HG03108 (cell line): ENCODE measurements around the gene MRTFA.
"Not testable (repeated sequence)": the region's sequence is repeated elsewhere in the genome, so short reads cannot be mapped to it uniquely, and the experiment has no call there.

Experiments used
- ATAC-seq: cut with Tn5 transposase; IDR thresholded peaks from one replicate; pipeline ENCODE4 v1.9.1; 2021; ENCODE audit warnings: moderate library complexity; ENCODE audit not compliant: unreplicated experiment

The MRTFA gene

GRCh38 chr22:40628354-40629042, 8.0 kb downstream of the MRTFA start:
- ATAC-seq: no peak

DNA sequence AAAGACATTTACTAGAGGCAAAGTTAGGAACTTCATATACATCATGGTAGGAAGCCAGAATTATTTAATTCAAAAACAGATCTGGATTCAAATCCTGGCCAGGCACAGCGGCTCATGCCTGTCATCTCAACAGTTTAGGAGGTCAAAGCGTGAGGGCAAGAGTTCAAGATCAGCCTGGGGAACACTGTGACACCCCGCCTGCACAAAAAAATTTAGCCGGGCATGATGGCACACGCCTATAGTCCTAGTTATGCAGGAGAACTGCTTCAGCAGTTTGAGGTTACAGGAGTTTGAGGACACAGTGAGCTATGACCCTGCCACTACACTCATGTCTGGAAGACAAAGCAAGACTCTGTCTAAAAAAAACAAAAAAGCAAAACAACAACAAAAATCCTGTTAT, 8.9 kb downstream of the MRTFA start:
- no peak for ATAC-seq

GRCh38 chr22:40626851-40627250, 9.7 kb downstream of the MRTFA start:
- ATAC-seq: no peak

DNA sequence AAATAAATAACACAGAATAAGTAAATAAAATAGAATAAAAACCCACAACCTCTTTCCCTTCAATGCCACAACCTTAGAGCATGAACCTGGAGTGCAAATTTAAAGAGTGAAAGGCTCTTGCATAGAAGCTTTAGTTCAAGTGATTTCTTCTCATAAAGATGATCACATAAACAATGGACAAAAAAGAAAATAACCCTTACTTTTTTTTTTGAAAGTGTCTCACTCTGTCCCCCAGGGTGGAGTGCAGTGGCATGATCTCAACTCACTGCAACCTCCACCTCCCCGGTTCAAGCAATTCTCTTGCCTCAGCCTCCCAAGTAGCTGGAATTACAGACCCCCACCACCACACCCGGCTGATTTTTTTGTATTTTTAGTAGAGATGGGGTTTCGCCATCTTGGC, 10.7 kb downstream of the MRTFA start:
- not testable (repeated sequence) for ATAC-seq

GRCh38 chr22:40625281-40625680, 11.2 kb downstream of the MRTFA start:
- not testable (repeated sequence) for ATAC-seq

DNA sequence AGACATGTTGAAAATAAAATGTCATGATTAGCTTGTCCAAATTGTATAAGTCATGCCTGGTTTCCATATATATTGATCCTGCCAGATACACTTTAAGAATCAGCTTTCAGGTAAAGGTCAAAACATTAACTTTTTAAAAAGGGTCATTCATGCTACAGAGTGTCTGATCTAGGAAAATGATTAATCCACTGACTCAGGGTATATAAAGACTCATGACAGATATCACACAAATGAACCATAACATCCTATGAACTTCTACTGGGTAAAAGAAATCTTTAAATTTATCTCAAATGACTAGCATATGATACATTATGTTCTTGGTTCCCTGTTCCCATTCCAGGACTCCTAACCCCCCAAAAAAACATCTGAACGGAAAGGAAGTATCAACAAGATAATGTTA, 11.7 kb downstream of the MRTFA start:
- ATAC-seq: no peak

DNA sequence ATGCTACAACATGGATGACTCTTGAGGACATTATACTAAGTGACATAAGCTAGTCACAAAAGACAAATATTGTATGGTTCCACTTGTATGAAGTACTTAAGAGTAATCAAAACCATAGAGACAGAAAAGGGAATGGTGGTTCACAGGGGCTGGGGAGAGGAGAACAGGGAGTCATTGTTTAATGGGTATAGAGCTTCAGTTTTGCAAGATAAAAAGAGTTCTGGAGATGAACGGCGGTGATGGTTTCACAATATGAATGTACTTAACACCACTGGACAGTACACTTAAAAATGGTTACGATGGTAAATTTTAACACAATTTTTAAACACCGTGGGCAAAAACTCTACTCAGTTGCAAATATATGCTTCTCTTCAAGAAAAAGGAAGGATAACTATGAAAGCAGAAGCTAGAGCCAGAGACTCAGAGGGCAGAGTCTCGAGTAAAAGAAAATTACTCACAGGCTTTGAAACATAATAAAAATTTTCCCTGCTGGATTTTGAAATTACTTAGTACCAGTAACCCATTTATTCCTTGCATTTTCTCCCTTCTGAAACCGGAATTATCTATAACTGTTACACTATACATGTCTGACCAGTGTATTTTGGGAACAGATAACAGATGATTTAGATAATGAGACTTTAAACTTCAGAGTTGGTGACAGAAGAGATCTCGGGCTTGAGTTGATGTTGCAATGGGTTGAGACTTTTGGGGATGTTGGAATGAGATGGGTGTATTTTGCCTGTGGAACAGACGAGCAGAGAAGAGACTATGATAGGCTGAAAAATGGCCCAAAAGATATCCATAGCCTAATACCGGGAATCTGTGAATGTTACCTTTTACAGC, 15.0 kb downstream of the MRTFA start:
- ATAC-seq: no peak

- ATAC-seq: no peak
These were observed 16.0 kb downstream of the MRTFA start for GRCh38 chr22:40620464-40621046.

GRCh38 chr22:40618400-40618799, 18.1 kb downstream of the MRTFA start:
- no peak for ATAC-seq

GRCh38 chr22:40616578-40616977, 19.9 kb downstream of the MRTFA start:
- no peak for ATAC-seq

GRCh38 chr22:40613067-40613466, 23.5 kb downstream of the MRTFA start:
- ATAC-seq: no peak

DNA sequence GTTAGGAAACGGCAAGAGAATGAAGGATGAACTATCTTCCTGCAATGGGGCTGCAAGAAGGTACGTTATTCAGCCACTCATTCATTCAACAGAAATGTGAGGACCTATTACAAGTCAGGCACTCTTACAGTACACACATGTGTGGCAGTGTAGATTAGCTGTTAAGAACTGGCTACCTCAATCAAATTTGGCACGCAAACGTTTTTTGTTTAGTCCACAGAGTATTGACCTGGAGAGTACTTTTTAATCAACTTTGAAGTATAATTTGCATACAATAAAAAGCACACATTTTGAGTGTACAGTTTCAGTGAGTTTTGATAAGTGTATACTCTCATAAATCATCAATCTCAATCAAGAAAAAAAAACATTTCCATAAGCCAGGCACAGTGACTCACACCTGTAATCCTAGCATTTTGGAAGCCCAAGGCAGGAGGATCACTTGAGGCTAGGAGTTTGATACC, 24.2 kb downstream of the MRTFA start:
- ATAC-seq: no peak

DNA sequence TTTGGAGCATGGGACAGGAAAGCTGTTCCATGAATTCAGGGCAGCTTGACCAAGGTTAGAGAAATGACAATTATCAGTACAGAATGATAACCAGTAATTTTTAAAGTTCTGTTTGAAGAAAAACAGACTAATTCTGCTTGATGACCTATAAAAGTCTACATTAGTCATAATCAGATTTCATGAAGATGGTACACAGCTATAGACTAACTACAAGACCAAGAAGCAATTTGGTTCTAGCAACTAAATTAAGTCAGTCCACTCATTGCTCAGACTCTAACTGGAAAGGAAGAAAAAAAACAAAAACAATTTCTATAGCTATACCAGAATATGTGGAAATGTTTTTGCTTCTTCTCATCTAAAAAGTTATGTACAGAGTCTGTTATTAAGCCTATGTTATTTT, 24.9 kb downstream of the MRTFA start:
- no peak for ATAC-seq

DNA sequence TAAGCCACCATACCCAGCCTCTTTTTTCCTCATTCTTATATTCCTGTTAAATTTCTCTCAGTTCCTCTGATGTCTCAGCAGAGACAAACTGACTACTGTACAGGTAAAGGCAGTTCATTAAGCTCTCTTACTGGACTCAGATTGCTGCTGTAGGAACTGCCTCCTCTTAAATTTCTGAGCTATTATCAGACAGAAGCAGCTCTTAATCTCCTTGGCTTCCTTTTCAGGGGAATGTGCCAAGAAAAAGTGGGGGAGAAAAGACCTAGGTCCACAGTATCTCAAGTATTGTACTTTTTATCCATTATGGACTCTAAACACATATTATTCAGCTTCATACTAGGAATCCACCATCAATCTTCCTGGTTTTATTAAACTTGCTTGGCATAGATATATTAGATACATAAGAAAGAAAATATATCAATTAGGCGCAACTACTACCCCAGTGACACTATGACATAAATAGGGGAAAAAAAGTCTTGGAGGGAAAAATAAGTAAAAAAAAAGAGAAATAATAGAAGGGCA, 26.1 kb downstream of the MRTFA start:
- no peak for ATAC-seq

- ATAC-seq: no peak
These were observed 27.3 kb downstream of the MRTFA start for GRCh38 chr22:40609216-40609615.

DNA sequence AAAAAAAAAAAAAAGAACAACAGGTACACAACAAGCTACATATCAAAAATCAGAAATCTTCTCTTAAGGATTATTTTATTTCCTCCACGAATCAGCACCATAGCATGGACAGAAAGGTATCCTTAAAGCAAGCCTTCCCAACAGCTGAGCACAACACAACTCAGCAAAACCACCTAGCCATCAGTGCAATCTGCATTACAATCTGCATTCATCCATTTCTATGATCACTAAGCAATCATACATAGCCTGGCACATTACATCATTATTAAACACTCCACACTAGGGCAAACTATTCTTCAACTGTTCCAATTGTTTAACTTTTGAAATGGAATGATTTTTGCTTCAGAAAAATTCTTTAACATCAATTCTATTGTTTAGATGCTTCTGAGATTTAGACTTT, 29.0 kb downstream of the MRTFA start:
- no peak for ATAC-seq

DNA sequence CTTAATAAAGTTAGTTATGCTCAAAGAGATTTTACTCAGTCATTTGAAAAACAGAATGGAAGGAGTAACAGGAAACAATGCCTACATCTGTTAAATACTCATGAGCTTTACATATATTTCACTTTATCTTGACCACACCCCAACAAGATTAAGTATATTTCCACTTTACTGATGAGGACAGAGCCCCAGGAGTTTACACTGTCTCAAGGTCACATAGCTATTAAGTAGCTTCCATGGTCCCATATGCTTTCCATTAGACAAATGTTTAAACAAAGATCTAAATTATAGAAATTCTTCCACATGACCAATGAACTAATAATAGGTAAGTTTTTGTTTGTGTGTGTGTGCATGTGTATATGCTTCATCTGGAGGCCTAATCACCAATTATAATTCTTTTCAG, 30.2 kb downstream of the MRTFA start:
- no peak for ATAC-seq

DNA sequence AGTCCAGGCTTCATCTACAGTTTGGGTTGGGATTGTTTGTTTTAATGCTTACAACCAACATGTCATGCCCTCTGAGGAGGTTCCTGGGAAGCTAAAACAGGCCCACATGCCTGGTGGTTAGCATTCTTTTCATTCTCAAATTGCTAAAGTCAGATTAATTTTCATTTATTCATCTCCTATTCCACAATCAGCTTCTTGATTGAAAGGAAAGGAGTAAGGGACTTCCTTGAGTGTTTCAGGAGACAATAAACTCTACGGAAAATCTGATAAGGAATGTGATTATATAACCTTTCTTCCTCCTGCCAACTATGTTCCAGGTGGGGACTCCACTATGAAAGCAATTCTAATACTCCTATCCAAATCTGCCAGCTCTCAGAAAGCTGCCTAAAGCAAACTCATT, 30.8 kb downstream of the MRTFA start:
- ATAC-seq: no peak

DNA sequence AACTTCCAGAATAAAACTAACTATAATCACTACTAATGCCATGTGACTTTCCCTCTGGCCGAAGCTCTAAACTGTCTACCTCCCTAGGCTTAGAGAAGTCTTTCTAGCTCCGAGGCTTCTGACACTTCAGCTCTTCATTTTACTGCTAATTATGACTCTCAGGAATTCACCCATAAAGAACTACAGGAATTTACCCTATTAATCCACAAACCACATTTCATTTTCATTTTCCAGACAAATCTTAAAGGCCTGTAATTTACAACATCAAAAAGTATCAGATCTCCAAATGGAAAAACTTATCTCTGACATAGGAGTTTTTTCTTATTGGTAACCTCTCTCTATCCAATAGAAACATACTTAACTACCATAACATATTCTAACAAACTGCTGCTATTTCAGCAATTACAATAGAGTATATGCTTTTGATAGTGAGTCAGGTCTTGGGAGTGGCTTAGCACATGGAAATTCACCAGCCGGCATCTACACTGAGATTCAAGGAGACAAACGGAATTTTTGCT, 33.4 kb downstream of the MRTFA start:
- ATAC-seq: no peak

DNA sequence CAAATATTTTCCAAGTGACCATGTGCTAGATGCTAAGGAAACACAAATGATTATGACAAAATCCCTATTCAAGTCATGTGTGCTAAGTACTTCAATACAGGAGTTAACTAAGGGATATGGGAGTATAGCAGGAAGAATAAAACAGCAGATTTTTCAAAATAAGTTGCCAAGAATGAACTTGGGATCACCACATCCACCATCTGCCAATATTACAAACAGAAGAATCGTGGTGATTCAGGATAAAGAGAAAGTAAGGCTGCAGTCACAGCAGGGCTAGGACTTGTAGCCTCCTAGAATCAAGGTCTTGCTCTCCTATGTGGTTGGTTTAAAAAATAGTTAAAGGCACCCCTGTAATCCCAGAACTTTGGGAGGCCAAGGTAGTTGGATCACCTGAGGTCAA, 34.3 kb downstream of the MRTFA start:
- no peak for ATAC-seq

- no peak for ATAC-seq
These were observed 36.8 kb downstream of the MRTFA start for GRCh38 chr22:40599731-40600130.
